ENCODE data around the gene EGFL7. TPM values are rescaled to one million over a fixed set of nuclear protein-coding genes. Genes with fewer than 3 reads are reported as not detected.

The EGFL7 gene
- polyA plus RNA-seq, 1 of the 3 experiments (the other 2 are of a cell fraction): 43.0 TPM

GRCh38 chr9:136690806-136691261, 28.1 kb downstream of the EGFL7 start:
- H3F3A ChIP-seq (replicated peaks; ENCODE audit: insufficient read depth): no peaks in the 10 kb centered on the region
- H3K9me3 ChIP-seq: no peaks in the 10 kb centered on the region
- no peaks in the 10 kb centered on the region for H3K9me2 ChIP-seq
- no peak overlapping the region for H3K9ac ChIP-seq
- no peaks in the 10 kb centered on the region; the same call in 1 of the 2 replicates for H4K20me1 ChIP-seq (ENCODE audit: insufficient read depth)
- peaks cover 3 to 28% of the 10 kb centered on the region in 2 experiments; a peak in 2 of 4 replicates for H3K4me1 ChIP-seq (ENCODE audit: control insufficient read depth in 1 of 2, insufficient read depth in 2 of 2, low read depth in 1 of 2, low read length in 1 of 2)
- H3K36me3 ChIP-seq (replicated peaks in 1 of 2; ENCODE audit: control insufficient read depth in 1 of 2, insufficient read depth in 2 of 2, low read length in 1 of 2): no peaks in the 10 kb centered on the region
- no peak overlapping the region for H3K4me2 ChIP-seq
- WGBS (ENCODE audit: low lambda C conversion rate): 82% methylated on average over 14 of the region's 15 CpGs
- no peak overlapping the region for H2AFZ ChIP-seq (ENCODE audit: low read depth)
- H3K79me2 ChIP-seq (ENCODE audit: insufficient read depth): peaks cover 5% of the 10 kb centered on the region
- TF ChIP-seq USF1 (IDR thresholded peaks at IDR 0.05; ENCODE audit: borderline replicate concordance, low read depth) (no peak), MXI1 (IDR thresholded peaks at IDR 0.05; ENCODE audit: low read depth, low read length) (no peak), ZBTB33 (IDR thresholded peaks at IDR 0.05; ENCODE audit: borderline replicate concordance, low read depth) (no peak), RFX5 (IDR thresholded peaks at IDR 0.05; ENCODE audit: low read length) (no peak), TCF12 (IDR thresholded peaks at IDR 0.05) (no peak), RXRA (IDR thresholded peaks at IDR 0.05; ENCODE audit: borderline replicate concordance, low read depth) (no peak), NFIC (IDR thresholded peaks at IDR 0.05; ENCODE audit: borderline replicate concordance) (no peak), NRF1 (IDR thresholded peaks at IDR 0.05; ENCODE audit: low read depth, low read length) (no peak), FOXJ3 (CRISPR knock-in tag; IDR thresholded peaks at IDR 0.05) (no peak), REST (IDR thresholded peaks at IDR 0.05; ENCODE audit: low read depth, low read length) (no peak), RAD21 (IDR thresholded peaks at IDR 0.05; ENCODE audit: low read length) (no peak), FOXM1 (IDR thresholded peaks at IDR 0.05; ENCODE audit: low read depth) (no peak), GABPA (IDR thresholded peaks at IDR 0.05; ENCODE audit: low read depth) (no peak), FOSL2 (IDR thresholded peaks at IDR 0.05; ENCODE audit: borderline replicate concordance, low read depth) (no peak), TAF1 (IDR thresholded peaks at IDR 0.05; ENCODE audit: borderline replicate concordance, low read depth, low read length) (no peak), MEF2A (IDR thresholded peaks at IDR 0.05; ENCODE audit: borderline replicate concordance, low read depth) (no peak), GATA2 (CRISPR knock-in tag; IDR thresholded peaks at IDR 0.05) (no peak)
- ChIA-PET CTCF (interaction anchor here (0.8 to 1.7 kb wide), 3 partner anchors 19 to 206 kb away, joined by 3 to 4 read pairs (median 3); no protein-coding TSS in a partner anchor), POLR2A (no interaction called here)
- H3K27ac ChIP-seq (ENCODE audit: low read depth in 2 of 2, low read length in 1 of 2): no peak overlapping the region
- no peak for DNase-seq
- no peak overlapping the region for H3K4me3 ChIP-seq (ENCODE audit: low read depth in 2 of 2, low read length in 1 of 2)
- H3K27me3 ChIP-seq (ENCODE audit: insufficient read depth): no peaks in the 10 kb centered on the region

Measured in SK-N-SH (cell line).